GM12878 (cell line): ENCODE measurements around the gene FBXW7. TPM values are rescaled to one million over a fixed set of nuclear protein-coding genes. Genes with fewer than 3 reads are reported as not detected.

Source experiments
- ATAC-seq: fragments of 200-7000 bp; cut with Tn5 transposase; 3 replicates; pipeline ENCODE4 v1.9.1; 2020; ENCODE audit warnings: mild to moderate bottlenecking, moderate library complexity
- BruUV-seq: library from RNA; stranded (reverse); fragments of 400-500 nt; replicated peaks from 2 replicates; lab custom pipeline; 2021; lab: Mats Ljungman, UMichigan
- CTCF ChIA-PET: fragments of 300-600 bp; sonication (Branson Sonifier 250); formaldehyde crosslinking; extraction: SDS; loops from one replicate; lab custom pipeline; 2021; ENCODE audit warnings: inconsistent platforms; lab: Yijun Ruan, JAX
- POLR2A ChIA-PET: fragments of 350-600 bp; formaldehyde crosslinking; extraction: SDS; loops from one replicate; lab custom pipeline; 2021; ENCODE audit warnings: inconsistent platforms; lab: Charles Lee
- RAD21 ChIA-PET: fragments of 300-600 bp; sonication (Branson Sonifier 250); formaldehyde crosslinking; loops from one replicate; lab custom pipeline; 2023; ENCODE audit warnings: antibody characterized with exemption; ENCODE audit not compliant: unreplicated experiment; lab: Charles Lee
- SMC1A ChIA-PET: fragments of 300-600 bp; sonication (Branson Sonifier 250); formaldehyde crosslinking; loops from one replicate; lab custom pipeline; 2023; ENCODE audit not compliant: unreplicated experiment, uncharacterized antibody; lab: Charles Lee
- DNase-seq: peaks from one replicate; pipeline ENCODE4 v3.0.0-alpha.2; 2011; ENCODE audit warnings: low read depth, low spot score
- FAIRE-seq: peaks from 3 replicates; lab custom pipeline; 2011; peaks lifted over from hg19 to GRCh38; lab: Jason Lieb, UNC
- H2AFZ ChIP-seq: 2 replicates; pipeline ENCODE4 v1.6.0; 2011; ENCODE audit warnings: low read depth, low read length, control low read depth; ENCODE audit not compliant: control insufficient read depth
- H3K27ac ChIP-seq: 2 replicates; pipeline ENCODE4 v1.5.1; 2011; ENCODE audit warnings: control low read depth; ENCODE audit not compliant: control insufficient read depth, insufficient read depth
- H3K27me3 ChIP-seq, 2 experiments: replicated peaks in 1 of 2; 2 replicates each; pipeline versions ENCODE4 v1.6.0 to v1.6.1; 2011; ENCODE audit warnings: low read length in 1 of 2; ENCODE audit not compliant: control insufficient read depth in 2 of 2, insufficient read depth in 2 of 2
- H3K36me3 ChIP-seq, 2 experiments: 2 replicates each; pipeline ENCODE4 v1.5.1; 2011; ENCODE audit warnings: low read length in 1 of 2; ENCODE audit not compliant: control insufficient read depth in 2 of 2, insufficient read depth in 2 of 2
- H3K4me1 ChIP-seq: 2 replicates; pipeline ENCODE4 v1.6.1; 2011; ENCODE audit warnings: mild to moderate bottlenecking, low read length, moderate library complexity, mixed read lengths; ENCODE audit not compliant: control insufficient read depth, insufficient read depth
- H3K4me2 ChIP-seq: 2 replicates; pipeline ENCODE4 v1.6.0; 2011; ENCODE audit warnings: control low read depth; ENCODE audit not compliant: control insufficient read depth, insufficient read depth
- H3K4me3 ChIP-seq: fragments of 200-600 bp; sonication (generic); 2 replicates; pipeline ENCODE4 v1.5.1; 2016
- H3K79me2 ChIP-seq: 2 replicates; pipeline ENCODE4 v1.6.0; 2011; ENCODE audit warnings: low read length; ENCODE audit not compliant: control insufficient read depth, insufficient read depth
- H3K9ac ChIP-seq: 2 replicates; pipeline ENCODE4 v1.8.0; 2011; ENCODE audit warnings: low read length, control low read depth, mixed read lengths; ENCODE audit not compliant: control insufficient read depth, insufficient read depth
- H3K9me3 ChIP-seq: replicated peaks from 3 replicates; pipeline ENCODE4 v1.5.1; 2011; ENCODE audit warnings: mild to moderate bottlenecking, low read length; ENCODE audit not compliant: control insufficient read depth, insufficient read depth
- H4K20me1 ChIP-seq: 2 replicates; pipeline ENCODE4 v1.6.0; 2011; ENCODE audit not compliant: control insufficient read depth, insufficient read depth
- HDAC2 ChIP-seq: fragments of 200-600 bp; sonication (generic); IDR thresholded peaks from 2 replicates; pipeline ENCODE4 v1.6.1; 2017
- NR2C1 ChIP-seq: fragments of 450-650 bp; IDR thresholded peaks from 2 replicates; pipeline ENCODE4 v1.6.1; 2017; ENCODE audit warnings: antibody characterized with exemption, mild to moderate bottlenecking, moderate library complexity
- PRDM15 ChIP-seq: fragments of 450-650 bp; formaldehyde crosslinking; IDR thresholded peaks from 2 replicates; pipeline ENCODE4 v1.4.0; 2020; ENCODE audit warnings: mild to moderate bottlenecking, moderate library complexity
- RUNX3 ChIP-seq: IDR thresholded peaks from 2 replicates; pipeline ENCODE4 v1.6.1; 2012; ENCODE audit warnings: low read length, inconsistent platforms
- WGBS: methylation state at CpG from one replicate; pipeline ENCODE4 v1.1.6; 2016; ENCODE audit warnings: low lambda C conversion rate; ENCODE audit not compliant: insufficient replicate concordance, insufficient coverage; ENCODE audit errors: missing lambda C conversion rate; 5-methylcytosine and 5-hydroxymethylcytosine counted together
- in situ Hi-C: fragments of 300-500 bp; cut with MboI; formaldehyde crosslinking; loops from 9 replicates; pipeline ENCODE4 v1.14.3; 2018; ENCODE audit warnings: mixed read lengths
- intact Hi-C: fragments of 100-400 bp; cut with micrococcal nuclease; formaldehyde crosslinking; loops from one replicate; pipeline ENCODE4 v1.14.2; 2022; ENCODE audit not compliant: unreplicated experiment
- polyA plus RNA-seq, 11 experiments: library from polyadenylated mRNA; depleted of rRNA in 4 of 11; unstranded in 6 of 11; stranded (reverse) in 5 of 11; fragments of >200 nt; fragmentation: Nextera tagmentation in 4 of 11; fragmentation: Illumina TruSeq in 1 of 11; extraction: Ambion mirVana in 4 of 11; extraction: Trizol in 1 of 11; gene quantifications; 1 replicate in 1 of 11; 2 replicates in 10 of 11; pipeline versions ENCODE4 v1.2.1 to v1.2.3, GENCODE V29; 2011 to 2016; ENCODE audit warnings: inconsistent platforms in 2 of 11, missing spikeins in 2 of 11, low read depth in 1 of 11
- total RNA-seq, 4 experiments: library from RNA; depleted of rRNA in 3 of 4; stranded (reverse); fragments of >200 nt in 3 of 4; fragmentation: Illumina TruSeq in 1 of 4; extraction: Trizol in 1 of 4; gene quantifications; 2 replicates each; pipeline versions ENCODE4 v1.2.1 to v1.2.3, GENCODE V29; 2013 to 2021
- TF ChIP-seq, protein P1 (sequence below): IDR thresholded peaks from 2 replicates; pipeline ENCODE4 v1.6.1; 2011; ENCODE audit warnings: low read depth, mild to moderate bottlenecking, low read length, moderate library complexity, borderline replicate concordance; ENCODE audit errors: extremely low read depth
- TF ChIP-seq, protein P2 (sequence below): fragments of 450-650 bp; IDR thresholded peaks from 2 replicates; pipeline ENCODE4 v1.6.1; 2018; ENCODE audit warnings: borderline replicate concordance, mild to moderate bottlenecking; ENCODE audit not compliant: partially characterized antibody

The FBXW7 gene
- total and polyA plus RNA-seq, 10 of the 15 experiments (the other 5 are each of a cell fraction or from before 2014, with no cell fraction given) = 35.8 to 118 (median 47.2) TPM

GRCh38 chr4:152380919-152381318 lies 155.0 kb downstream of the FBXW7 start (continued):
- TF ChIP-seq PRDM15 (CRISPR knock-in tag) (no peak), HDAC2 (no peak)

DNA sequence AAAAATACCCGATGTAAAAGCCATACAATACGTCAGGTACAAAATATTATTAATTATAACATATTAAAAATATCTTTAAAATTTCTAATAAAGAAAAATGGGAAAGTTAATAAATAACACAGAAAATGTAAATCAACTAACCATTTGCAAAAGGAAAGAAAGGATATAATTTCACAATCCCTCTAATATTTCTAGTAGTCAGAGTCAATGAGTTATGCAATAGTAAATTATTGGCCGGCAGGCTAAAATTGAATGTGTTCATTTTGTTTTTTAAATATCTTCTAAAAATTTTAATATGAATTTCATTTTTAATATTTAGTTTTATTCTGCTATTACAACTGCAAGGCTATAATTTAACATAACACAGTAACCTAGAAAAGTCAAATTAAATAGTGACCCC lies 155.7 kb downstream of the FBXW7 start:
- in situ Hi-C loops (no loop called here), intact Hi-C loops (loop anchor here (10.0 kb wide), 1 partner anchor 1015 kb away; no protein-coding TSS in a partner anchor)
- DNase-seq (no peak), ATAC-seq (no peak), FAIRE-seq (no peak)
- RAD21 ChIA-PET = interaction anchor here (1.0 to 1.4 kb wide), 3 partner anchors 10 to 492 kb away, joined by 3 read pairs; no protein-coding TSS in a partner anchor
- peaks cover 27% of the 10 kb centered on the region for H3K79me2 ChIP-seq
- no peak overlapping the region for H3K4me2 ChIP-seq
- H3K27me3 ChIP-seq = no peaks in the 10 kb centered on the region
- H2AFZ ChIP-seq = no peak overlapping the region
- H4K20me1 ChIP-seq = no peaks in the 10 kb centered on the region
- H3K27ac ChIP-seq = no peak overlapping the region
- CTCF ChIA-PET = interaction anchor here (1.0 to 1.6 kb wide), 4 partner anchors 10 to 29 kb away, joined by 3 to 4 read pairs (median 4); no protein-coding TSS in a partner anchor
- 96% methylated on average over 3 of the region's 3 CpGs for WGBS
- TF ChIP-seq, protein P1, sequence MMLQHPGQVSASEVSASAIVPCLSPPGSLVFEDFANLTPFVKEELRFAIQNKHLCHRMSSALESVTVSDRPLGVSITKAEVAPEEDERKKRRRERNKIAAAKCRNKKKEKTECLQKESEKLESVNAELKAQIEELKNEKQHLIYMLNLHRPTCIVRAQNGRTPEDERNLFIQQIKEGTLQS = no peak
- TF ChIP-seq, protein P2, sequence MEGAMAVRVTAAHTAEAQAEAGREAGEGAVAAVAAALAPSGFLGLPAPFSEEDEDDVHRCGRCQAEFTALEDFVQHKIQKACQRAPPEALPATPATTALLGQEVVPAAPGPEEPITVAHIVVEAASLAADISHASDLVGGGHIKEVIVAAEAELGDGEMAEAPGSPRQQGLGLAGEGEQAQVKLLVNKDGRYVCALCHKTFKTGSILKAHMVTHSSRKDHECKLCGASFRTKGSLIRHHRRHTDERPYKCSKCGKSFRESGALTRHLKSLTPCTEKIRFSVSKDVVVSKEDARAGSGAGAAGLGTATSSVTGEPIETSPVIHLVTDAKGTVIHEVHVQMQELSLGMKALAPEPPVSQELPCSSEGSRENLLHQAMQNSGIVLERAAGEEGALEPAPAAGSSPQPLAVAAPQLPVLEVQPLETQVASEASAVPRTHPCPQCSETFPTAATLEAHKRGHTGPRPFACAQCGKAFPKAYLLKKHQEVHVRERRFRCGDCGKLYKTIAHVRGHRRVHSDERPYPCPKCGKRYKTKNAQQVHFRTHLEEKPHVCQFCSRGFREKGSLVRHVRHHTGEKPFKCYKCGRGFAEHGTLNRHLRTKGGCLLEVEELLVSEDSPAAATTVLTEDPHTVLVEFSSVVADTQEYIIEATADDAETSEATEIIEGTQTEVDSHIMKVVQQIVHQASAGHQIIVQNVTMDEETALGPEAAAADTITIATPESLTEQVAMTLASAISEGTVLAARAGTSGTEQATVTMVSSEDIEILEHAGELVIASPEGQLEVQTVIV = no peak
- no peak for TF ChIP-seq NR2C1
- TF ChIP-seq RUNX3 = no peak
- POLR2A ChIA-PET = no interaction called here
- no peaks in the 10 kb centered on the region for H3K36me3 ChIP-seq
- H3K9ac ChIP-seq = no peak overlapping the region
- H3K4me3 ChIP-seq = no peak overlapping the region
- no TSS peak for BruUV-seq
- no peaks in the 10 kb centered on the region for H3K4me1 ChIP-seq
- SMC1A ChIA-PET = interaction anchor here (0.6 to 2.0 kb wide), 9 partner anchors 10 to 227 kb away, joined by 3 to 7 read pairs (median 5); no protein-coding TSS in a partner anchor
- H3K9me3 ChIP-seq = no peaks in the 10 kb centered on the region; the same call in 2 of the 3 replicates
